GM21381 (cell line): Measurements from ENCODE around the gene GRID1.

Experiments used
- ATAC-seq: cut with Tn5 transposase; IDR thresholded peaks from one replicate; pipeline ENCODE4 v1.9.1; 2021; ENCODE audit warnings: mild to moderate bottlenecking, moderate library complexity; ENCODE audit not compliant: unreplicated experiment

The GRID1 gene

GRCh38 chr10:86355571-86356038, 11.0 kb downstream of the GRID1 start:
- no peak for ATAC-seq

- no peak for ATAC-seq
Measured at GRCh38 chr10:86354761-86355540, 11.6 kb downstream of the GRID1 start.

- ATAC-seq = no peak
Measured at GRCh38 chr10:86353506-86354485, 12.8 kb downstream of the GRID1 start.

- no peak for ATAC-seq
Measured at GRCh38 chr10:86350897-86351296, 15.7 kb downstream of the GRID1 start.

GRCh38 chr10:86349940-86350630, 16.5 kb downstream of the GRID1 start:
- no peak for ATAC-seq

GRCh38 chr10:86349474-86349873, 17.1 kb downstream of the GRID1 start:
- ATAC-seq = no peak

- ATAC-seq = no peak
Measured at GRCh38 chr10:86348321-86349210, 18.0 kb downstream of the GRID1 start.

- no peak for ATAC-seq
Measured at GRCh38 chr10:86347856-86348255, 18.7 kb downstream of the GRID1 start.

GRCh38 chr10:86346799-86347665, 19.6 kb downstream of the GRID1 start:
- no peak for ATAC-seq

GRCh38 chr10:86345859-86346798, 20.5 kb downstream of the GRID1 start:
- no peak for ATAC-seq

- ATAC-seq = no peak
Measured at GRCh38 chr10:86345296-86345858, 21.2 kb downstream of the GRID1 start.

- ATAC-seq = no peak
Measured at GRCh38 chr10:86344714-86345161, 21.9 kb downstream of the GRID1 start.

- no peak for ATAC-seq
Measured at GRCh38 chr10:86344281-86344680, 22.3 kb downstream of the GRID1 start.

- no peak for ATAC-seq
Measured at GRCh38 chr10:86343761-86344160, 22.8 kb downstream of the GRID1 start.

- ATAC-seq = no peak
Measured at GRCh38 chr10:86342111-86342863, 24.3 kb downstream of the GRID1 start.

GRCh38 chr10:86341361-86341811, 25.2 kb downstream of the GRID1 start:
- ATAC-seq = no peak

- ATAC-seq = no peak
Measured at GRCh38 chr10:86340991-86341260, 25.7 kb downstream of the GRID1 start.
